HEK293 (cell line): ENCODE results near the gene NFIC.

Experiments
- GLI2 ChIP-seq: fragments of 450-650 bp; formaldehyde crosslinking; IDR thresholded peaks from 2 replicates; pipeline ENCODE4; 2017; ENCODE audit warnings: missing biosample characterization, missing genetic modification characterization, low read depth, borderline replicate concordance
- KLF10 ChIP-seq: fragments of 450-650 bp; IDR thresholded peaks from 2 replicates; pipeline ENCODE4 v1.5.1; 2018; ENCODE audit warnings: missing biosample characterization, mild to moderate bottlenecking, missing genetic modification characterization
- KLF16 ChIP-seq: fragments of 450-650 bp; formaldehyde crosslinking; IDR thresholded peaks from 2 replicates; pipeline ENCODE4 v1.5.1; 2017; ENCODE audit warnings: missing biosample characterization, missing genetic modification characterization
- OSR2 ChIP-seq: fragments of 450-650 bp; formaldehyde crosslinking; IDR thresholded peaks from 2 replicates; pipeline ENCODE4 v1.5.1; 2016; ENCODE audit warnings: missing biosample characterization, missing genetic modification characterization
- RBAK ChIP-seq: fragments of 450-650 bp; formaldehyde crosslinking; IDR thresholded peaks from 2 replicates; pipeline ENCODE4 v1.5.1; 2016; ENCODE audit warnings: missing biosample characterization, missing genetic modification characterization
- SP3 ChIP-seq: fragments of 450-650 bp; formaldehyde crosslinking; IDR thresholded peaks from 2 replicates; pipeline ENCODE4 v1.5.1; 2016; ENCODE audit warnings: missing biosample characterization, missing genetic modification characterization
- ZBTB17 ChIP-seq: fragments of 450-650 bp; formaldehyde crosslinking; IDR thresholded peaks from 2 replicates; pipeline ENCODE4 v1.5.1; 2016; ENCODE audit warnings: missing biosample characterization, missing genetic modification characterization
- ZFP69B ChIP-seq: fragments of 450-650 bp; formaldehyde crosslinking; IDR thresholded peaks from 2 replicates; pipeline ENCODE4 v1.5.1; 2016; ENCODE audit warnings: missing biosample characterization, missing genetic modification characterization
- ZNF112 ChIP-seq: fragments of 450-650 bp; formaldehyde crosslinking; IDR thresholded peaks from 2 replicates; pipeline ENCODE4 v1.5.0; 2017; ENCODE audit warnings: missing biosample characterization, missing genetic modification characterization
- ZNF155 ChIP-seq: fragments of 450-650 bp; formaldehyde crosslinking; IDR thresholded peaks from 2 replicates; pipeline ENCODE4 v1.5.1; 2016; ENCODE audit warnings: missing biosample characterization, missing genetic modification characterization
- ZNF184 ChIP-seq: fragments of 450-650 bp; IDR thresholded peaks from 2 replicates; pipeline ENCODE4 v1.5.1; 2018; ENCODE audit warnings: missing biosample characterization, mild to moderate bottlenecking, missing genetic modification characterization
- ZNF202 ChIP-seq: fragments of 450-650 bp; formaldehyde crosslinking; IDR thresholded peaks from 2 replicates; pipeline ENCODE4 v1.5.1; 2016; ENCODE audit warnings: missing biosample characterization, missing genetic modification characterization, borderline replicate concordance
- ZNF24 ChIP-seq: fragments of 450-650 bp; formaldehyde crosslinking; IDR thresholded peaks from 2 replicates; pipeline ENCODE4 v1.5.1; 2016; ENCODE audit warnings: missing biosample characterization, missing genetic modification characterization
- ZNF324 ChIP-seq: fragments of 450-650 bp; formaldehyde crosslinking; IDR thresholded peaks from 2 replicates; pipeline ENCODE4 v1.5.1; 2016; ENCODE audit warnings: missing biosample characterization, missing genetic modification characterization
- ZNF398 ChIP-seq: fragments of 450-650 bp; formaldehyde crosslinking; IDR thresholded peaks from 2 replicates; pipeline ENCODE4 v1.5.1; 2017; ENCODE audit warnings: missing biosample characterization, missing genetic modification characterization
- ZNF449 ChIP-seq: fragments of 450-650 bp; formaldehyde crosslinking; IDR thresholded peaks from 2 replicates; pipeline ENCODE4 v1.5.1; 2017; ENCODE audit warnings: missing biosample characterization, mild to moderate bottlenecking, missing genetic modification characterization, moderate library complexity
- ZNF510 ChIP-seq: fragments of 450-650 bp; formaldehyde crosslinking; IDR thresholded peaks from 2 replicates; pipeline ENCODE4 v1.5.1; 2018; ENCODE audit warnings: mild to moderate bottlenecking, missing genetic modification characterization, missing biosample characterization; ENCODE audit not compliant: insufficient replicate concordance
- ZNF639 ChIP-seq: fragments of 450-650 bp; formaldehyde crosslinking; IDR thresholded peaks from 2 replicates; pipeline ENCODE4 v1.5.1; 2016; ENCODE audit warnings: missing biosample characterization, missing genetic modification characterization
- ZNF660 ChIP-seq: fragments of 450-650 bp; IDR thresholded peaks from 2 replicates; pipeline ENCODE4 v1.5.1; 2018; ENCODE audit warnings: missing biosample characterization, mild to moderate bottlenecking, missing genetic modification characterization
- ZNF704 ChIP-seq: fragments of 450-650 bp; formaldehyde crosslinking; IDR thresholded peaks from 2 replicates; pipeline ENCODE4 v1.5.1; 2016; ENCODE audit warnings: missing biosample characterization, missing genetic modification characterization
- ZNF747 ChIP-seq: fragments of 450-650 bp; formaldehyde crosslinking; IDR thresholded peaks from 2 replicates; pipeline ENCODE4 v1.5.1; 2016; ENCODE audit warnings: missing biosample characterization, missing genetic modification characterization
- ZNF792 ChIP-seq: fragments of 450-650 bp; formaldehyde crosslinking; IDR thresholded peaks from 2 replicates; pipeline ENCODE4 v1.5.1; 2016; ENCODE audit warnings: missing biosample characterization, missing genetic modification characterization
- ZNF837 ChIP-seq: fragments of 450-650 bp; formaldehyde crosslinking; IDR thresholded peaks from 2 replicates; pipeline ENCODE4 v1.5.1; 2016; ENCODE audit warnings: missing biosample characterization, missing genetic modification characterization
- ZSCAN23 ChIP-seq: fragments of 450-650 bp; formaldehyde crosslinking; IDR thresholded peaks from 2 replicates; pipeline ENCODE4 v1.5.1; 2016; ENCODE audit warnings: missing biosample characterization, missing genetic modification characterization
- ZXDB ChIP-seq: fragments of 450-650 bp; formaldehyde crosslinking; IDR thresholded peaks from 2 replicates; pipeline ENCODE4 v1.5.1; 2016; ENCODE audit warnings: missing biosample characterization, missing genetic modification characterization
- TF ChIP-seq, protein P1 (sequence below): IDR thresholded peaks from 2 replicates; pipeline ENCODE4 v1.6.1; 2011; ENCODE audit warnings: mild to moderate bottlenecking, low read depth, low read length, borderline replicate concordance
- TF ChIP-seq, protein P2 (sequence below): fragments of 450-650 bp; formaldehyde crosslinking; IDR thresholded peaks from 2 replicates; pipeline ENCODE4 v1.5.1; 2016; ENCODE audit warnings: missing biosample characterization, missing genetic modification characterization
- TF ChIP-seq, protein P3 (sequence below): fragments of 450-650 bp; formaldehyde crosslinking; IDR thresholded peaks from 2 replicates; pipeline ENCODE4 v1.5.1; 2016; ENCODE audit warnings: missing biosample characterization, missing genetic modification characterization

NFIC gene

GRCh38 chr19:3450796-3451411 lies 84.5 kb downstream of the NFIC start (continued):
- 0 out of 2 replicates have a peak, but pooled peaks have one; percentile 6 for TF ChIP-seq ZNF398
- no peak for TF ChIP-seq ZNF704 (tag by site-specific recombination)
- TF ChIP-seq ZXDB, result no peak
- no peak for TF ChIP-seq GLI2 (tag by site-specific recombination)
- peak; percentile 88; the same call in 1 of the 2 replicates for TF ChIP-seq ZNF660
- 0 out of 2 replicates have a peak, but pooled peaks have one; percentile 34 for TF ChIP-seq ZNF184 (tag by site-specific recombination)
- TF ChIP-seq ZNF24 (tag by site-specific recombination), result no peak
- TF ChIP-seq OSR2 (tag by site-specific recombination), result no peak
- TF ChIP-seq, protein P1, sequence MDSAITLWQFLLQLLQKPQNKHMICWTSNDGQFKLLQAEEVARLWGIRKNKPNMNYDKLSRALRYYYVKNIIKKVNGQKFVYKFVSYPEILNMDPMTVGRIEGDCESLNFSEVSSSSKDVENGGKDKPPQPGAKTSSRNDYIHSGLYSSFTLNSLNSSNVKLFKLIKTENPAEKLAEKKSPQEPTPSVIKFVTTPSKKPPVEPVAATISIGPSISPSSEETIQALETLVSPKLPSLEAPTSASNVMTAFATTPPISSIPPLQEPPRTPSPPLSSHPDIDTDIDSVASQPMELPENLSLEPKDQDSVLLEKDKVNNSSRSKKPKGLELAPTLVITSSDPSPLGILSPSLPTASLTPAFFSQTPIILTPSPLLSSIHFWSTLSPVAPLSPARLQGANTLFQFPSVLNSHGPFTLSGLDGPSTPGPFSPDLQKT, result no peak
- TF ChIP-seq ZNF837, result no peak
- 0 out of 2 replicates have a peak, but pooled peaks have one; percentile 33 for TF ChIP-seq KLF10 (tag by site-specific recombination)
- no peak for TF ChIP-seq SP3 (tag by site-specific recombination)
- TF ChIP-seq ZNF202 (tag by site-specific recombination), result no peak
- no peak for TF ChIP-seq ZNF792 (tag by site-specific recombination)
- TF ChIP-seq ZNF639, result peak; percentile 81
- no peak for TF ChIP-seq ZNF324 (tag by site-specific recombination)
- no peak for TF ChIP-seq ZFP69B (tag by site-specific recombination)
- no peak for TF ChIP-seq ZNF510
- TF ChIP-seq RBAK (tag by site-specific recombination), result peak; percentile 95
- TF ChIP-seq, protein P2, sequence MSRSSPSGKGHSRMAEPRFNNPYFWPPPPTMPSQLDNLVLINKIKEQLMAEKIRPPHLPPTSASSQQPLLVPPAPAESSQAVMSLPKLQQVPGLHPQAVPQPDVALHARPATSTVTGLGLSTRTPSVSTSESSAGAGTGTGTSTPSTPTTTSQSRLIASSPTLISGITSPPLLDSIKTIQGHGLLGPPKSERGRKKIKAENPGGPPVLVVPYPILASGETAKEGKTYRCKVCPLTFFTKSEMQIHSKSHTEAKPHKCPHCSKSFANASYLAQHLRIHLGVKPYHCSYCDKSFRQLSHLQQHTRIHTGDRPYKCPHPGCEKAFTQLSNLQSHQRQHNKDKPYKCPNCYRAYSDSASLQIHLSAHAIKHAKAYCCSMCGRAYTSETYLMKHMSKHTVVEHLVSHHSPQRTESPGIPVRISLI (tag by site-specific recombination), result peak; percentile 53; the same call in 1 of the 2 replicates
- no peak for TF ChIP-seq ZNF112 (tag by site-specific recombination)
- peak; percentile 21; the same call in 1 of the 2 replicates for TF ChIP-seq ZSCAN23 (tag by site-specific recombination)
- TF ChIP-seq ZBTB17 (tag by site-specific recombination), result no peak
- TF ChIP-seq KLF16 (tag by site-specific recombination), result no peak
- no peak for TF ChIP-seq ZNF449 (tag by site-specific recombination)
- no peak for TF ChIP-seq ZNF747 (tag by site-specific recombination)
- TF ChIP-seq, protein P3, sequence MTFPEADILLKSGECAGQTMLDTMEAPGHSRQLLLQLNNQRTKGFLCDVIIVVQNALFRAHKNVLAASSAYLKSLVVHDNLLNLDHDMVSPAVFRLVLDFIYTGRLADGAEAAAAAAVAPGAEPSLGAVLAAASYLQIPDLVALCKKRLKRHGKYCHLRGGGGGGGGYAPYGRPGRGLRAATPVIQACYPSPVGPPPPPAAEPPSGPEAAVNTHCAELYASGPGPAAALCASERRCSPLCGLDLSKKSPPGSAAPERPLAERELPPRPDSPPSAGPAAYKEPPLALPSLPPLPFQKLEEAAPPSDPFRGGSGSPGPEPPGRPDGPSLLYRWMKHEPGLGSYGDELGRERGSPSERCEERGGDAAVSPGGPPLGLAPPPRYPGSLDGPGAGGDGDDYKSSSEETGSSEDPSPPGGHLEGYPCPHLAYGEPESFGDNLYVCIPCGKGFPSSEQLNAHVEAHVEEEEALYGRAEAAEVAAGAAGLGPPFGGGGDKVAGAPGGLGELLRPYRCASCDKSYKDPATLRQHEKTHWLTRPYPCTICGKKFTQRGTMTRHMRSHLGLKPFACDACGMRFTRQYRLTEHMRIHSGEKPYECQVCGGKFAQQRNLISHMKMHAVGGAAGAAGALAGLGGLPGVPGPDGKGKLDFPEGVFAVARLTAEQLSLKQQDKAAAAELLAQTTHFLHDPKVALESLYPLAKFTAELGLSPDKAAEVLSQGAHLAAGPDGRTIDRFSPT (tag by site-specific recombination), result peak; percentile 68; the same call in 1 of the 2 replicates
- no peak for TF ChIP-seq ZNF155 (tag by site-specific recombination)
